ENCODE data around the gene C6orf47. TPM values are rescaled to one million over a fixed set of nuclear protein-coding genes. Genes with fewer than 3 reads are reported as not detected.

Gene C6orf47
- total RNA-seq, 1 experiment from 2014 or later: 21.8 TPM

DNA sequence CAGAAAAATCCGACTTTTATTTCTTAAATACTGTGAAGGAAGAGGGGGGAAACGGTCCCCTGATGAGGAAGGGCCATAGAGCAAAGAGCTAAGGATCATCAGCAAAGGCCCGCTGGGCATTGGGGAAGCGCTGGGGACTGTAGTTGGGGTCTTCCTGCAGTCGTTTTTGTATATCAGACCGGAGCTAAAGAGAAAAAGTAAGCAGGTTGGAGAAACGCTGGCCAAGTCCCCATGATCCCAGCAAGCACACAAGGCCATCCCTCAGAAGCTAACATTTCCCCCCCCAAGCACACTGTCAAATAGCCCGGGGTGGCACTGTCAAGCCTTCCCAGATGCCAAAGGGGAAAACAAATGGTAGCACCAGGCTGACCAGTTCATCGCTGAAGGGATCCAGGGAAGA lies 21.5 kb downstream of the C6orf47 start:
- DNase-seq (ENCODE audit: low read depth): no peak

DNA sequence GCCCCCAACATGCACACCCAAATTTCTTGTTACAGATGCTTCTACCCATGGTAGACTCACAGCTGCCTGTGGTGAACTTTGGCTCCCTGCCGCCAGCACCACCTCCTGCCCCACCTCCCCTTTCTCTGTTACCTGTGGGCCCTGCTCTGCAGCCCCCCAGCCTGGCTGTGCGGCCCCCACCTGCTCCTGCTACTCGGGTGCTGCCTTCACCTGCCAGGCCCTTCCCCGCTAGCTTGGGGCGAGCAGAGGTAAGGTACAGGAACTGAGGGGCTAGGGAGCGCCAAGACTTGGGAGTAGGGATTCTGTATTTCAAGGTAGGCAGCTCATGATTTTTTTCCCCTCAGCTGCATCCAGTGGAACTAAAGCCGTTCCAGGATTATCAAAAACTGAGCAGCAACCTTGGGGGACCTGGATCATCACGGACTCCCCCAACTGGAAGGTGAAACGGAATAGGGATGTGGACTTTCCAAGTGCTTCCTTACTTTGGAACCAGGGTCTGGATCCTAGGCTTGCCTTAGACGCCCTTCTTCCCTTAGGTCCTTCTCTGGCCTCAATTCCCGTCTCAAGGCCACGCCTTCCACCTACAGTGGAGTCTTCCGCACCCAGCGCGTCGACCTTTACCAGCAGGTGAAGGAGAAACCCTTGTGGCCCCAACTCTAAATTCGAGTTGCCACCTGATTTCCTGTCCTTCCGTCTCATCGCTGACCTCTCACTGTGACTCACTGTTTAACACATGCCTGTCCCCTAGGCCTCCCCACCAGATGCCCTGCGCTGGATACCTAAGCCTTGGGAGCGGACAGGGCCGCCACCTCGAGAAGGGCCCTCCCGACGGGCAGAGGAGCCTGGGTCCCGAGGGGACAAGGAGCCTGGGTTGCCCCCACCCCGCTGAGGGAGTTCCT lies 23.6 kb downstream of the C6orf47 start:
- DNase-seq (ENCODE audit: low read depth): no peak

DNA sequence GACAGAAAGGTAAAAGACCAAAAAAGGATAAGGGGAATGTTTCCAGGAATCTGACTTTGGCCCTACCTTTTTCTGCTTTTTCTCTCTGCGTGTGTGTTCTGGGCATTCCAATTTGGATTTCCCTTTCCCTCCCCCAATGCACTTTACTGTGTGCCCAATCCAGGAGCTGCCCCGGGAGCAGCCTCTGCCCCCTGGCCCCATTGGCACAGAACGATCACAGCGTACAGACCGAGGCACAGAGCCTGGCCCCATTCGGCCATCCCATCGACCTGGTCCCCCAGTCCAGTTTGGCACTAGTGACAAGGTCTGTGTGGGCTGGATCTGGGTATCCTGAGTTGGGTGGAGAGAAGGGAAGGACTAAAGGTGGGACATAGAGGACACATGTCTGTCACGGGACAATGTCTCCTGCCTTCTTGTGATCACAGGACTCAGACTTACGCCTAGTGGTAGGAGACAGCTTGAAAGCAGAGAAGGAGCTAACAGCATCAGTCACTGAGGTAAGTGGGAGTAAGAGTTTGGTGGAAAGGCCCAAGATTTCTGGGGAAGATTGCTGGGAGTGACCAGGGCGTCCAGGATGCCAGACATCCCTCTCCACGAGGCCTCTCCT lies 25.5 kb downstream of the C6orf47 start:
- DNase-seq (ENCODE audit: low read depth): no peak

DNA sequence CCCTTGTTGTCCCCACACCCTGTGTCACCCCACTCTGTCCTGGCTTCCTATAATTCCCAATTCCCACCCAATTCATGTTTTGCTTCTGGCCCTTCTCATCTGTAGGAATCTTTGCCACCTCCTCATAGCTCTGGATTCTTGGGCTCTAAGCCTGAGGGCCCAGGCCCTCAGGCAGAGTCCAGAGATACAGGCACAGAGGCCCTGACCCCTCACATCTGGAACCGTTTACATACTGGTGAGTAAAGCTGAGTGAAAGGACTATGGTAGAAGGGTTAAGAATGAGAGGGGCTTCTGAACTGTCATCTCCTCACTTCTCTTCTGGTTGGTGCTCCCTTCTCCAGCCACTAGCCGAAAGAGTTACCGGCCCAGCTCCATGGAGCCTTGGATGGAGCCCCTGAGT lies 26.4 kb downstream of the C6orf47 start:
- DNase-seq (ENCODE audit: low read depth): no peak

DNA sequence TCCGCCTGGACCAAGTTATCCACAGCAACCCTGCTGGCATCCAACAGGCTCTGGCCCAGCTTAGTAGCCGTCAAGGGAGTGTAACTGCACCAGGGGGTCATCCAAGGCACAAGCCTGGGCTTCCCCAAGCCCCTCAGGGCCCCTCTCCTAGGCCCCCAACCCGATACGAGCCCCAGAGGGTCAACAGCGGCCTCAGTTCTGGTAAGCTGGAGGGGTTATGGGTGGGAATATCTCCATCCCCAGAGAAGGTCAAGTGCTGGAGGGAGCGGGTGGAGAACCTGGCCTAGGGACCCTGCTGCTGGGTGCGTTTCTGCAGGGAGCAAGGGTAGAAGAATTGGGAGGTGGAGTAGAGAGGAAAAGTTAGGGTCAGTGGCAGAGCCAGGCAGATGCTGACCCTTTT lies 27.1 kb downstream of the C6orf47 start:
- no peak for DNase-seq (ENCODE audit: low read depth)

DNA sequence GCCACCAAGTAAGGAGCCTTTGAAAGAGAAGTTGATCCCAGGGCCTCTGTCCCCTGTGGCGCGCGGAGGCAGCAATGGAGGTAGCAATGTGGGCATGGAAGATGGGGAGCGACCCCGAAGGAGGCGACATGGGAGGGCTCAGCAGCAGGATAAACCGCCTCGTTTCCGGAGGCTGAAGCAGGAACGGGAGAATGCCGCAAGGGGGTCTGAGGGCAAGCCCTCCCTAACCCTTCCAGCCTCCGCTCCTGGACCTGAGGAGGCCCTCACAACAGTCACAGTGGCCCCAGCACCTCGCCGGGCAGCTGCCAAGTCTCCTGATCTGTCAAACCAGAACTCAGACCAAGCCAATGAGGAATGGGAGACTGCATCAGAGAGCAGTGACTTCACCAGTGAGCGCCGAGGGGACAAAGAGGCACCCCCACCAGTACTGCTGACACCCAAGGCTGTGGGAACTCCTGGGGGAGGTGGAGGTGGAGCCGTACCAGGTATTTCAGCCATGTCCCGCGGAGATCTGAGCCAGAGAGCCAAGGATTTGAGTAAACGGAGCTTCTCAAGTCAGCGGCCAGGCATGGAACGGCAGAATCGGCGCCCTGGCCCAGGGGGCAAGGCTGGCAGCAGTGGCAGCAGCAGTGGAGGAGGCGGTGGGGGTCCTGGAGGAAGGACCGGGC lies 28.2 kb downstream of the C6orf47 start:
- DNase-seq (ENCODE audit: low read depth): no peak

DNA sequence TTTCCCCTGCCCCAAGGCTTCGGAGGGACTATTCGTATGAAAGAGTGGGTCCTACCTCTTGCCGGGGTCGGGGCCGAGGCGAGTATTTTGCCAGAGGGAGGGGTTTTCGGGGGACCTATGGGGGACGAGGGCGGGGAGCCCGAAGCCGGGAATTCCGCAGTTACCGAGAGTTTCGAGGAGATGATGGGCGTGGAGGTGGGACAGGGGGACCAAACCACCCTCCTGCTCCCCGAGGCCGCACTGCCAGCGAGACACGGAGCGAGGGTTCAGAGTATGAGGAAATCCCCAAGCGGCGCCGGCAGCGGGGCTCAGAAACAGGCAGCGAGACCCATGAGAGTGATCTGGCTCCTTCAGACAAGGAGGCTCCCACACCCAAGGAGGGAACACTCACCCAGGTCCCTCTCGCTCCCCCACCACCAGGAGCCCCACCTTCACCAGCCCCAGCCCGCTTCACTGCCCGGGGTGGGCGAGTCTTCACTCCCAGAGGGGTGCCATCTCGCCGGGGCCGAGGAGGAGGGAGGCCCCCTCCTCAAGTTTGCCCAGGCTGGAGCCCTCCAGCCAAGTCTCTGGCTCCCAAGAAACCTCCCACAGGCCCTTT lies 28.8 kb downstream of the C6orf47 start:
- no peak for DNase-seq (ENCODE audit: low read depth)

DNA sequence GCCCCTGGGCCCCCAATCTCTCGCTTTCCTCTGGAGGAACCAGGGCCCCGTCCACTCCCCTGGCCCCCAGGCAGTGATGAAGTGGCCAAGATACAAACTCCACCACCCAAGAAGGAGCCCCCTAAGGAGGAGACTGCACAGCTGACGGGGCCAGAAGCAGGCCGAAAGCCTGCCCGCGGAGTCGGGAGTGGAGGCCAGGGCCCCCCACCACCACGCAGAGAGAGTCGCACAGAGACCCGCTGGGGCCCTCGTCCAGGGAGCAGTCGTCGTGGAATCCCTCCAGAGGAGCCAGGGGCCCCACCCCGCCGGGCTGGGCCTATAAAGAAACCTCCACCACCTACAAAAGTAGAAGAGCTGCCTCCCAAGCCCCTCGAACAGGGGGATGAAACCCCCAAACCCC lies 29.4 kb downstream of the C6orf47 start:
- no peak for DNase-seq (ENCODE audit: low read depth)

DNA sequence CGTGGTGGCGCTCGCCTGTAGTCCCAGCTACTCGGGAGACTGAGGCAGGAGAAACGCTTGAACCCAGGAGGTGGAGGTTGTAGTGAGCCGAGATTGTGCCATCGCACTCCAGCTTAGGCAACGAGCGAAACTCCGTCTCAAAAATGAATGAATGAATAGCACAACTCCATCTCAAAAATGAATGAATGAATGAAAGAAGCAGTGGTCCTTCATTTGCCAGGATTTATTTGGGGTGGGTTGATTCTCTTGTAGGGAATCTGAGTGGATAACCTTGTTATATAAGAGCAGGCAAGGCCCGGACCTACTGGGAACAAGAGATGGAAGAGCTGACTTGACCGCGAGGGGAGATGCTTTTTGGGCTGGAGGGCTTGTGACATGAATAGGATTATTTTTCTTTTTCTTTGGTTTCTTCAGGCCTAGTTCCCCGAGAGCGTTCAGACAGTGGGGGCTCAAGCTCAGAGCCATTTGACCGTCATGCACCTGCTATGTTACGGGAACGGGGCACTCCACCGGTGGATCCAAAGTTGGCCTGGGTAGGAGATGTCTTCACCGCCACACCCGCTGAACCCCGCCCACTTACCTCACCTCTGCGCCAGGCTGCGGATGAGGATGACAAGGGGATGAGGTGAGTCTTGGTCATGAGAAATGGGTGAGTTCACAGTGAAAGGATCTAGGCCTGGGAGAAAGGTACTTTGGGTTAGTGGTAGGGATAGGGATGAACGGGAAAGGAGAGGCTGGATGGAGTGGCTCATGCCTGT lies 30.2 kb downstream of the C6orf47 start:
- DNase-seq (ENCODE audit: low read depth): no peak

DNA sequence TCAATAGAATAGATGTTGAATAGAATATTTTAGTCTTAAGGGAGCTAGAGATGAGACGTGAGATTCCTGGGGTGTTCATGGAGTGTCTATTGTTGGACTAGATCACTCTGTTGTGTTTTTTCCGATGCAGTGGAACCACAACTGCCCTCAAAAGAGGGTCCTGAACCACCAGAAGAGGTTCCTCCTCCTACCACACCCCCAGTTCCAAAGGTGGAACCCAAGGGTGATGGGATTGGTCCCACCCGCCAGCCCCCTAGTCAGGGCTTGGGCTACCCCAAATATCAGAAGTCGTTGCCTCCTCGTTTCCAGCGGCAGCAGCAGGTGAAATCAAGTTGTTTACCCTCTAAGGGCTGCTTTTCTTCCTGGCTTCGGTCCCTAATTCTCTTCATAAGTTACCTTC lies 31.6 kb downstream of the C6orf47 start:
- DNase-seq (ENCODE audit: low read depth): no peak

DNA sequence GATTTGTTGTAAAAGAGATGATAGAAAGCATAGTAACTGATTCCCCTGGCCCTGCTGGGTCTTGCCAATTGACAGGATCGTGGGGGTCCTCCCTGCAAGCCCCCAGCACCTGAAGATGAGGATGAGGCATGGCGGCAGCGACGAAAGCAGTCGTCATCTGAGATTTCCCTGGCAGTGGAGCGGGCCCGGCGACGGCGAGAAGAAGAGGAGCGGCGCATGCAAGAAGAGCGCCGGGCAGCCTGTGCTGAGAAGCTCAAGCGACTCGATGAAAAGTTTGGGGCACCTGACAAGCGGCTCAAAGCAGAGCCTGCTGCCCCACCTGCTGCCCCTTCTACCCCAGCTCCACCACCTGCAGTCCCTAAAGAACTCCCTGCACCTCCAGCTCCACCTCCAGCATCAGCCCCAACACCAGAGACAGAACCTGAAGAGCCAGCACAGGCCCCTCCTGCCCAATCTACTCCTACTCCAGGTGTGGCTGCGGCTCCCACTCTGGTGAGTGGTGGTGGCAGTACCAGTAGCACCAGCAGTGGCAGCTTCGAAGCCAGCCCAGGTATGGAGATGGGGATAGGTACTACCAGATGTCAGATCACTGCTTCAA lies 32.8 kb downstream of the C6orf47 start:
- DNase-seq (ENCODE audit: low read depth): no peak

DNA sequence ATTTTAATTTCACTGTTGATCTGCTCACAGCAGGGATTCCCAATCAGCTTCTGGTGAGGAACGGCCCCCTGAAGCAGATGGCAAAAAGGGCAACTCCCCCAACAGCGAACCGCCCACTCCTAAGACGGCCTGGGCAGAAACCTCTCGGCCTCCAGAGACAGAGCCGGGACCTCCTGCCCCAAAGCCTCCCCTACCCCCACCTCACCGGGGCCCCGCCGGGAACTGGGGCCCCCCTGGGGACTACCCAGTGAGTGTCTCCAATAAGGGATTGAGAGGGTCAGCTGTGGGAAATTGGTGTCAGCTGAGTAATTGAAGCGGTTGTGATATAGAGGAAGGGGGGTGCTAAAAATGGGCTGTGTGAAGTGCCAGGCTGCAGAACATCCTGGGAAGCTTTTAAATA lies 33.6 kb downstream of the C6orf47 start:
- DNase-seq (ENCODE audit: low read depth): no peak

DNA sequence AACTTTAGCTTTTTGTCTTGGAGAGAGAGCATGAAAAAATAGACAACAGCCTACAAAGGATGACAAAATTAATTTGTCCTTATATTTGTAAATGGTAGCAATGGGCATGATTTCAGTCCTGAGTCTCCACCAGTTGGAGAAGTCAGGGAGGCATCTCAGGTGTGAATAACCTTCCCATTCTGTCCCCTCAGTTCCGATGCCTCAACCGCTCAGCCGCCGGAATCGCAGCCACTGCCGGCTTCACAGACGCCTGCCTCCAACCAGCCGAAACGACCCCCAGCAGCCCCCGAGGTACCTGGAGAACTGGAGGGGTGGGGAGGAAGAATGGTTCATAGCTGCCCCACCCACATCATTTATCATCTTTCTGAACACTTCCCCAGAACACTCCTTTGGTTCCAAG lies 36.5 kb downstream of the C6orf47 start:
- no peak for DNase-seq (ENCODE audit: low read depth)

DNA sequence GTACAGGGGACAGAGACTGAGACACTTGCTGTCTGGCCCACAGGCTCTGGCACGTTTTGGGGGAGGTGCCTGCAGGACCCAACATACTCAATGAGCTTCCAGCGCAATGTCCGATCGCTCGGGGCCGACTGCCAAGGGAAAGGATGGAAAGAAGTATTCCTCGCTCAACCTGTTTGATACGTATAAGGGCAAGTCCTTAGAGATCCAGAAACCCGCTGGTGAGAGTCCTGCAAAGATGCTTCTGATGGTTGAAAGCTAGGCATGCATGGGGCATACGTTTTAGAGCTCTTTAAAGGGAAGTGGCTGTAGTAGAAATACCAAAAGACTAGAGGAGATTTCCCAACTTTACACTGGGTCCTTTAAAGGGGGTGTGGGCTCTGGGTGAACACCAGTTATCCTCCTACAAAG lies 37.9 kb downstream of the C6orf47 start:
- DNase-seq (ENCODE audit: low read depth): no peak

DNA sequence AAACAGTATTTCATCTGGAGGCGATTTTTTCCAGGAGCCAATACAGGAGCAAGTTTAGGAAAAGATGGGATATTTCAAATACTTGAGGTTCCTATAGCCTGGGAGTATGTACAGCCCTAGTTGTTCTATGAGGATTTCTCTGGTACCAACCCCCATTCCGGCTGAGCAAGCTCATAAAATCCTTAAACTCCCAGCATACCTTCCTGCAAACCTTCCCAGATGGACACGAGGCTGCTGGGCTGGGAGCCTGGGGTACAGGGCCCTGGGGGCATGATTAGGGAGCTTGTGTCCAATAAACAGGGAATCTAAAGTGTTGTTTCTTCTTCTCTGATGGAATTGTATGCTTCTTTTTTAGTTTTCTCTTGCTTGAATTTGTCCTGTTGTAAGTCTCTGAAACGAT lies 38.6 kb downstream of the C6orf47 start:
- DNase-seq (ENCODE audit: low read depth): no peak

DNA sequence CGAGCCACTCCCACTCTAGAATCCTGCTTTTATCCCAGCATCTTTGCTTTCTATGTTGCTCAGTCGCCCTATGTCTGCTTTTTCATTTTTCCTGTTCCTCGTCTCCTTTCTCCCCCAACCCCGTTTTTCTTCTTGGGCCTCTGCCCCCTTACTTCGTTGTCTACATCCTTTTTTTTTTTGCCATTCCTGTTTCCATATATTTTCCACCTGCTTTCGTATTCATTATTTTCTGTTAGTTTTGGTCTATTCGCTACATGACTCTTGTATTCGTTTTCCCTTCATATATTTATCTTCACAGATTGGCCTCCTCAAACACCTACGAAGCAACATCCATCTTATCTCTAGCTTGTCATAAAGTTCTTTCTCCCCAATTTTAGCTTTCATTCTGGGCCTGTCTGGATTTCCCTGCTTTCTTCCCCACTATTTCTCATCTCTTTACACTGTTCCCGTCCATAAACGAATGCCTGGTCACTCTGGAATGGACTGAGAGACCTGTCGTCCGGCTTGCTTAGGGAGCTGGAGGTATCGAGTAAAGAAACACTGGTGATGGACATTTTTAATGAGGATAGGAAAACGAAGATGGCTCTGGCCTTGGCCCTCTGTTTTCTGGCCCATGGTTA lies 39.1 kb downstream of the C6orf47 start:
- DNase-seq (ENCODE audit: low read depth): no peak

DNA sequence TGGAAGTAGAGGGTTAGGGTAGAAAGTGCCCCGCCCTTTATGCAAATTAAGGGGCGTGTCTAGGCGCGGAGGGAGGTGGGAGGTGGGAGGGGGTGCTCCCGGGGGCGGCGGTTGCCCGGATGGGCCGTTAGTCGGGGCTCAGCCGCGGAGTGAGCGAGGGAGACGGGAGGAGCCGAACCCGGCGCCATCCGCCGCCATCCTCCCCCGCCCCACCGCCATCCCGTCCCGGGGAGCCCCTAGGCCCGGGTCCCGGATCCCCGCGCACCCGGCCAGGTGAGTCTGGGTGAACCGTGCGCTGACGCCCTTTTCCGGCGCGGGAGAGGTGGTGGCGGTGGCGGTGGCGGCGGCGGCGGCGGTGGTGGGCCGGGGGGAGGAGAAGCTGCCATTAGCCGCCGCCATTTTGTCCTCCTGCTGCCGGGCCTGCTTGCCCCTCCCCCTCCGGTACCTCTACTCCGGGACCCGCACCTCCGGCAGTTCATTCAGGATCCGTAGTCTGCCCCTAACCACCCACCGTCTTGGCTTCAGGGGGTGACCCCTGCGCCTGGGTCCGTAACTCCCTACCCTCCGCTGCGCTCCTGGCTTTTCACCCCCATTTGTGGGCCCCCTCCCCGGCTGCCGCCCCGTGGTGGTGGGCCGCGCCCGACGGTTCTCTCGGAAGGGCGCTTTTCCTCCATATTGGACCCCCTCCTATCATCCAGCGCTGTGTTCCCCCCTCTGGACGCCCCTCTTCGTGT lies 39.8 kb downstream of the C6orf47 start, which contains the start of gene PRRC2A:
Gene PRRC2A (plus strand): TSS at position 130 of the 734 bp plus-strand sequence. CDS start 2,075 bp downstream, outside the sequence.
- peak; percentile 62 for DNase-seq (ENCODE audit: low read depth)

DNA sequence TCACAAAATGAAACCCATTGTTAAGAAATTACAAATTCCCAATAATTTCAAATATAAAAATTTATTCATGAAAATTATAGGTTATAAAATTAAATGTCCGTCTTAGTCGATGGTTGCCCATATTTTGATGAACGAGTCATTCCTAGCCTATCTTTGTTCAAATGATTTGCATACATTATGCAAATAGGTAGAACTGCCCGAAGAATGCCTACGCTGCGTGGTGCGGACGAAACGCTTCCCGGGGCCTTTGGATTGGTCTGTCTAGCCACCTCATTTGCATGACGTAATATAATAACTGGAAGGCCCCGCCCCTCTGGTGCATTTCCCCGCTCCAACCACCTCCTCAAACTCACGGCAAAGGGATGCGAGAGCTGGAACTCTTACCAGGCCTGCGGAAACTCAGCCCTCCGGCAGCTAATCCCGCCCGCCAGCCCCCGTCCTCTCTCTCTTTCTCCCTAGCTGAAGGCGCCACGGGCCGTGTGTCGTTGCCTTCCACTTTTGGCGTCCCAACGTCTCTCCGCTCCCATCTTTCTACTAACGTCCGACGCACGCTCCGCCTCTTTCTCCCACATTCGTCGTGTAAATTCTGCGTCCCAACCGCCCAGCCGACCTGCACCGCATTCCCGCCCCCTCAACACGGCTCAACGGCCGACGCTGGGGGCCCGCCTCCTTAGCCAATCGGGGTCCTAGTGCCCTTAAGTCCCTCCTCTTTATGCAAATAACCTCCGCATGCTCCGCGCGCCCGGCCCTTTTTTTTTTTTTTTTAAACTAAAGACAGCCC lies 40.6 kb downstream of the C6orf47 start:
- peak; percentile 99 for DNase-seq (ENCODE audit: low read depth)

DNA sequence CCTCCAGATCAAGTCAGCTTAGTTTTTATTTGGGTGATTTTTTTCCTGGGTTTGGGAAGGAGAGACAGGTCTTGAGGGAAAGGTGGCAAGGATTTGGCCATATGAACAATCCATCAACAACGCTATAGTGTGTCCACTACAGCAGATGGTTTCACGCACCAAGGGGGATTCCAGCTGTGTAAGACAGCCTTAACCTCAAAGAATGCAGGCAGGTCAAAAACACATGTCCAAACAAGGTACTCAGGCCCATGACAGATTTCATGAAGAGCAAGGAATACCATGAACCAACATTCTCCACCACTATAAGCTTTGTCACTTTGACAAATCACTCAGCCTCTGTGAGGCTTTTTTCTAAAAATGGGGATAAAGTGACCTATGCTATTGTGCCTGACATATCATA lies 43.6 kb downstream of the C6orf47 start:
- no peak for DNase-seq (ENCODE audit: low read depth)

All from HT1080 (cell line).